HG03571 (cell line): ENCODE data around the gene DCT.

Experiments
- ATAC-seq: cut with Tn5 transposase; IDR thresholded peaks from one replicate; pipeline ENCODE4 v1.9.1; 2021; ENCODE audit not compliant: unreplicated experiment

The DCT gene

GRCh38 chr13:94454906-94455305 is 24.6 kb downstream of the DCT start:
- no peak for ATAC-seq

DNA sequence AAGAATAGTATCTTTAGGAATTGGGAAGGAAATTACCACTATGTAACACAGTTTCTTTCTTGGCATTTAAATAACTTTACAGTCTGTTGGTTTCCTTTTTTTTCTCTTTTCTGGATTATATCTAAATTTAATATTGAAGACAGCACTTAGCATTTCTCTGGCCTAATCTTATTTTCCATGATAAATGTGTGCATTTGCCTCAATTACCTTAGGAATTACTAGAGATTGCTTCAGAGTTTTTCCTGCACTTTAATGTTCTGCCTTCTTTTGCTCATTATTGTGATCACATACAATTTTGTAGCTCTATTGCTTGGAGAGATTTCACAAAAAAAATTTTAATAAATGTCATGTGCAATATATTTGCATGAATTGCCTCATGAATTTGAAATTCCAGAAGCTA is 25.1 kb downstream of the DCT start:
- no peak for ATAC-seq

- no peak for ATAC-seq
Observed at GRCh38 chr13:94444826-94445225, 34.7 kb downstream of the DCT start.

GRCh38 chr13:94435604-94436226 is 43.8 kb downstream of the DCT start:
- no peak for ATAC-seq

DNA sequence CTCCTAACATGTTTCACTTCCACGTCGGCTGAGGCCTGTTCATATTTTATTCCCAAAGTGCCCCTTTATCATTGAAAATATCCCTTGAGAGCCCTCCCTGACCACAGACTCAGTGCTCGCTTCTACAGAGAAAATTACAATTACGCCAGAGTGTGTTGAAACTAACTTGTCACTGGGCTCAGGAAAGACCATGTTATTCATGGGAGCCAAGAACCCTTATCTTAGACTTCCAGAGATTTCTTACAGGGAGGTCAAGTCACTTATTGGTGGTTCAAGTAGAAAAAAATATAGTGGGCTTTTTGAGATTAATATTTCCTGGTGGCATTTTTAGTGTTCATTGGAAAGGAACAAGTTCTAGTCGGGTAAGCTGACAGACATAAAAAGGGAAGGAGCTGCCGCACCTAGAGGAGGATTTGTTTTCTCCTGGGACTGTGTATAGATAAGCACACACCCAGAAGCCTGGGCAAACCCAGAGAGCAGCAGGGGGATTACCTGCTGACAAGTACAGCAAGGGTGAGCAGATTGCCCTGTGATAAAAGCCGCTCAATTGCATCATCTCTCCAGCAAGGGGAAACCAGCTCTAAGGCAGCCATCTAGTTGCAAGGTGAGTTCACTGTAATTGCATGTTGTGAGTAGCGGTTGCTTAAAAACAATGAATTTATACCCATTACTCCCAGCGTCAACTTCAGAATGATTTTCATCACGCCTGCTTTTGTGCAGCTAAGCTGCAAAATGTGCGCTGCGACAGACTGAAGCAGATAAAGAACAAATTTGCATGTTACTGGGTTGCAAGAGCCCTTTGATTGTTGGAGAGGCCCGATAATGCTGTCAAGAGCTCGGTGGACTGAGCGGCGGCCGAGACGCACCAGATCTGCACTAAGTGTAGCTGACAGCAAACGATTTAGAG is 46.2 kb downstream of the DCT start:
- ATAC-seq, result no peak

DNA sequence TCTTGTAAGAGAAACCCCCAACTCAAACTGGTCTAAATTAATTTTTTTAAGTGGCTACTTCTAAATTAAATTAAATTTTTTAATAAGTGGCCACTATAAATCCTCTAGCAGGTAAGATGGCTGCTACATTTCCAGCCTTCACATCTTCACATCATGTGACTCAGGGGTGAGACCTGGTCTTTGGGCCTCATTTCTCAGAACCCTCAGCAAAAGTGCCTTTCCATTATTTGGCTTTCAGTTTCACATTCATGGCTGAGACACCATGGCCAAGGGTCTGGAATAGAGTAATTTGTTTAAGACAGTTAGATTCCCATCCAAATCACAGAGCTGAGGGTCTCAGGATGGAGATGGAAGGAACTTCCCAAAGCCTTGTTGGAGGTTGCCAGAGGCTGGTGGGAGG is 47.5 kb downstream of the DCT start:
- ATAC-seq, result no peak

GRCh38 chr13:94431574-94431973 is 47.9 kb downstream of the DCT start:
- no peak for ATAC-seq

DNA sequence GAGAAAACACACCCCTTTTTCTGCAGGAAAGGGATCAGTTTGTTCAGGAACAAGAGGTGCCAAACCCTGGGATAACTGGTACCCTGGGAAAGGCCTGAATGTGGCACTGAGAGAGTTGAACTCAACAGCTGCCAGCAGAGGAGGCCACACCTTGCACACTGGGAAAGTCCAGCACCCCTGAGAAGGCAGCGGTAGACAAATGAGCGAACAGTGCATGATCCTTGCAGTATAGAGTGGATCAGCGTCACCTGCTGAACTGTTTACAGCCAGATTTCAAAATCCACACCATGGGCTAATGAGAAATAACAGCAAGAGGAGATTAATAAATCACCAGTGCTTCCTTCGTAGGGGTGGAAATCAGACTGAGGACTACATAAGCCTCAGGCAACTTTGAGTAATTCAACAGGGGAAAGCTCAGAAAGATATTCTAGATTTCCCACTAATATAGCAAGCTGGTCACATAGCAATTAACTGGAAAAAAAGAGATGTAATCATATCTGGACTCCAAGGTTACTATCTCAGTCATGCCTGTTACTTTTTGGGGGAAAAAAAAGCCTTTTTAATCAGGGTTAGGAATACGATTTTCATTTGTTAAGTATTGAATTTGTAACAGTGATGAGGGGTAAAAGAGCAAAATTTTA is 52.0 kb downstream of the DCT start:
- ATAC-seq, result no peak

DNA sequence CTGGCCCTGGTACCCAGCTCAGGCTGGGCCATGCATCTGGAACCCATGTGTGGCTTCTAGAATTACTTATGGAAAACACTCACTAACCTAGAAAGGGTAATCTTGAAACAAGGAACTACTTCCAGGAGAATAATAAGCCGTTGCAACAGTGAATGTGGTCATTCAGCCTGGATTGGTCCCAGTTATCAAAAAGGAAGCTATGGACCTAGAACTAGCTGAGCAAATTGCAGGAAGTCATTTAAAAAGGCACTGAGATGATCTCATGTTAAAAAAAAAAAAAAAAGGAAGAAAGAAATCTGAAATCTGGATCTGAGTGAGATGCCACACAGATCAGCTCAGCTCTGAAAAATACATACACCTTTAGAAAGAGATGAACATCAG is 59.6 kb downstream of the DCT start:
- ATAC-seq, result no peak

GRCh38 chr13:94419304-94419924 is 60.1 kb downstream of the DCT start:
- no peak for ATAC-seq

DNA sequence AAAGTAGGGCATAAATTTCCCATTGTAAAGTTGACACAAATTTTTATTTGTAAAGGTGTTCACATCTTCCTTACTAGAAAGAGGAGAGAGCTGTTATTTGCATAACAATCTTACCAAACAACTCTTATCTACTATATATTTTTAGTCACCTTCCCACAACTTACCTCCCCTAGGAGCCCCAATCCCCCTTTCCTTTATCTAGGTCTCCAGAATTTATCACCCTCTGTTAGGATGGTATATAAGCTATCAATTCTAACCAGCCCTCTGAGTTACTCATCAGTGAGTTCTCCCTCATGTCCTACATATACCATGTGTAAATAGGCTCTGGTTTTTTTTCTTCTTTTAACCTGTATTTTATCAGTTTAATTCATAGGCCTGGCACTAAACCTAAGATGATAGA is 62.2 kb downstream of the DCT start:
- no peak for ATAC-seq

GRCh38 chr13:94416454-94417080 is 62.9 kb downstream of the DCT start:
- no peak for ATAC-seq

GRCh38 chr13:94415500-94416237 is 63.8 kb downstream of the DCT start:
- ATAC-seq, result no peak

DNA sequence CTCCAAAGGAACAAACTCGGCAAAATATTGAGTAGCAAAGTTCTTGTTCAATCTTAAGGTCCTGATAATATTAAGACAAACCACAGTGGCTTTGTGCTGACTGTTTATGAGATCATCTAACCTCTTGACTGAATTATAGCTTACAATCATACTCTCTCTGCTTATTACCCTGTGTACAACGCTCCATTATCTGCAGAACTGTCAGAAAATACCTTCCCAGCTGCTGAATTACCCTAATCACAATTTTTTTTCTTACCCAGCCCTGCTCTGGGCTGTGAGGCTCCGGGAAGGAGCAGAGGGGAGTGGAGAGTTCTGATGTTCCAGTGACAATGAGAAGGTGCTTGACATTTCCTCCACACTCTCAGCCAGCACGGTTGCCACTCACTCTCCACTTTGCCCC is 64.8 kb downstream of the DCT start:
- ATAC-seq, result no peak

- no peak for ATAC-seq
Observed at GRCh38 chr13:94414141-94414540, 65.3 kb downstream of the DCT start.

- ATAC-seq, result no peak
Observed at GRCh38 chr13:94413598-94413944, 65.9 kb downstream of the DCT start.

DNA sequence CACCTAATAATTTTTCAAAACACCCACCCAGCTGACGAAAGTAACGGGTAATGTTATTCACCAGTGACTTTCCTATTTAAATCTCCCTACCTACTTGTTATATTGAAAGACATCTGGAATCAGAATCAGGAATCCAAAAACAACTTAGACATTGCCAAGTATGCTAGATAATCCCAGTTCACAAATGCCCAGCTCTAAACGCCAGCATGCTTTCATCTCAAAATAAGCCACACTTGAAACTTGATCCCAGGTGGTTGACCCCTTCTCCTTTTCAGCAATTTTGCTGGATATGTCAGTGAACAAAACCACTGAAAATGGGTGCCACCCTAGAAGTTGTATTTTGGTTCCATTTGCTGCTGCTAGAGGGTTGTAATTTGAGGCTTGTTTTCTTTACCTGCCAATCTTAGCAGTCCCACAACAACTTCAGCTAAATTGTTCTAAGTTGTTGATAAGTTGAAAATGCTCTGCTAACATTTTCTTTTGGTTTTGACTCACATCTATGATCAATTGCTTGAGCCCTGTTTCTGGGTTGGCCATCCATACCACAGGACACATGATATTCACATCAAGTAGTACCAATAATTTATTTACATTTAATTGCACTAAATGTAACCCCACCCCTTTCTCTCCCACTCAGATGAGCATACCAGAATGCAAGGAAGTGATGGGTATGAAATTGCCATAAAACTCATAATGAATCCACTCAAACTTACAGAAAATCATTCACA is 66.4 kb downstream of the DCT start:
- no peak for ATAC-seq

DNA sequence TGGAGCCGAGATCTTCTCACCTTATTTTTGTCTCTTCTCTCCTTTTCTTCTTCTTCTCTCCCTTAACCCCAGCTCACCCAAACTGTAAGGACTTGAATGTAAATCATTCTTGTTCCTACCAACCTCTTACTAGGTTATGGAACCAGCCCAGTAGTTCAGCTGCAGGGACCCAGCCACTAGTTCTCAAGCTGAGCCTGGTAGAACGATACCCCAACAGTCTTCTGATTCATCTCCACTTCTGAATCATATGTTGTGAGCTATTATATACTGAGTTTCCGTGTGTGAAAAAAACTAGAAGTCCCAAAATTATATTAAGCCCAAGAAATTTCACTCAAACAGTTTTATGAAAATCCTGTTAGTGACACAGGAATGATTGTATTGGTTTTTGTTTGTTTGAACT is 67.7 kb downstream of the DCT start:
- ATAC-seq, result no peak

DNA sequence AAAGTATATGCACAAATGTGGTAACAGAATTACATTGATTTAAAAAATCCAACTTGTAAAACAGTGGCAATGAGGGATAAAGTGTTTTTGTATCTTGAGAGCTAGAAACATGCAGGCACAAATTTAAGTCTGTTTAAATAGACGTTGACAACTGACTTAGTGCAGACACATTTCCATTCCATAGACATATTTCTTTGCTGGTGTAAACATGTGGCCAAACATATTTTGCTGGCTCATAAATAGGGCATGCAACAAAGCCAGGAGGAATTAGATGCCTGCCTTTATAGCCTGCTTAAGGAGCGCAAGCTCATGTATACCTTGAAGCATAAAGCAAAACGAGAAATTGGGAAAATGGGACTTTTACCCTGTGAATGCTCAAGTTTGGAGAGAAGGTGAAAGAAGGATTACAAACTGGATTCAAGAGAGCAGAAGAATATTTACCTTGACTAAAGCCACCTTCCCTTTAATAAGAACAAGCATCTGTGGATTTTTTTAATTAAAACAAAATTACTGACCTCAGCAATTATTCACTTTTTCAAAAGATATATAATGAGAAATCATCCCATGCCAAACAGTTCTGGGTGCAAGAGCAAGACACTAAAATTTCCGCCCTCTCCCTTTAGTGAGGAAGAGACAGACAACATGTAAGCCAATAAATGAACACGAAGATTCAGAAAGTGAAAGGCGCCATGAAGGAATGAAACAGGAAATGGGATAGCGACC is 71.0 kb downstream of the DCT start:
- no peak for ATAC-seq
